ENCODE data around the gene KRTAP10-7.
"Not testable (repeated sequence)": the region's sequence is repeated elsewhere in the genome, so short reads cannot be mapped to it uniquely, and the experiment has no call there.

The KRTAP10-7 gene

GRCh38 chr21:44585892-44586291 is 14.5 kb upstream of the KRTAP10-7 start:
- TF ChIP-seq CTCF (IDR thresholded peaks at IDR 0.05; ENCODE audit: insufficient read depth, low read length, poor library complexity, severe bottlenecking), result no peak
- DNase-seq (ENCODE audit: extremely low read depth, insufficient read length), result no peak
- Histone ChIP-seq H3K27me3 (replicated peaks; ENCODE audit: control insufficient read depth, insufficient read depth, low read length) (no peaks in the 10 kb centered on the region), H3K36me3 (ENCODE audit: control insufficient read depth, insufficient read depth, low read length) (no peaks in the 10 kb centered on the region), H3K4me3 (replicated peaks; ENCODE audit: low read depth, low read length) (no peak overlapping the region)

- H3K27me3 ChIP-seq (replicated peaks; ENCODE audit: control insufficient read depth, insufficient read depth, low read length), result no peaks in the 10 kb centered on the region
- no peaks in the 10 kb centered on the region for H3K36me3 ChIP-seq (ENCODE audit: control insufficient read depth, insufficient read depth, low read length)
- H3K4me3 ChIP-seq (replicated peaks; ENCODE audit: low read depth, low read length), result no peak overlapping the region
- DNase-seq (ENCODE audit: extremely low read depth, insufficient read length), result no peak
- no peak for TF ChIP-seq CTCF (IDR thresholded peaks at IDR 0.05; ENCODE audit: insufficient read depth, low read length, poor library complexity, severe bottlenecking)
Observed at GRCh38 chr21:44589094-44589493, 11.3 kb upstream of the KRTAP10-7 start.

GRCh38 chr21:44589586-44590305 is 10.7 kb upstream of the KRTAP10-7 start:
- no peak for DNase-seq (ENCODE audit: extremely low read depth, insufficient read length)
- Histone ChIP-seq H3K4me3 (replicated peaks; ENCODE audit: low read depth, low read length) (no peak overlapping the region), H3K36me3 (ENCODE audit: control insufficient read depth, insufficient read depth, low read length) (no peaks in the 10 kb centered on the region), H3K27me3 (replicated peaks; ENCODE audit: control insufficient read depth, insufficient read depth, low read length) (no peaks in the 10 kb centered on the region)
- no peak for TF ChIP-seq CTCF (IDR thresholded peaks at IDR 0.05; ENCODE audit: insufficient read depth, low read length, poor library complexity, severe bottlenecking)

GRCh38 chr21:44590311-44590721 is 10.1 kb upstream of the KRTAP10-7 start:
- Histone ChIP-seq H3K36me3 (ENCODE audit: control insufficient read depth, insufficient read depth, low read length) (no peaks in the 10 kb centered on the region), H3K27me3 (replicated peaks; ENCODE audit: control insufficient read depth, insufficient read depth, low read length) (no peaks in the 10 kb centered on the region), H3K4me3 (replicated peaks; ENCODE audit: low read depth, low read length) (no peak overlapping the region)
- no peak for TF ChIP-seq CTCF (IDR thresholded peaks at IDR 0.05; ENCODE audit: insufficient read depth, low read length, poor library complexity, severe bottlenecking)
- DNase-seq (ENCODE audit: extremely low read depth, insufficient read length), result no peak

- H3K4me3 ChIP-seq (replicated peaks; ENCODE audit: low read depth, low read length); DNase-seq (ENCODE audit: extremely low read depth, insufficient read length); H3K36me3 ChIP-seq (ENCODE audit: control insufficient read depth, insufficient read depth, low read length); H3K27me3 ChIP-seq (replicated peaks; ENCODE audit: control insufficient read depth, insufficient read depth, low read length): not testable (repeated sequence)
Observed at GRCh38 chr21:44590897-44591800, 9.2 kb upstream of the KRTAP10-7 start.

- DNase-seq (ENCODE audit: extremely low read depth, insufficient read length), result not testable (repeated sequence)
Observed at GRCh38 chr21:44591801-44592130, 8.6 kb upstream of the KRTAP10-7 start.

More at GRCh38 chr21:44591801-44592130, 8.6 kb upstream of the KRTAP10-7 start:
- not testable (repeated sequence) for H3K27me3 ChIP-seq (replicated peaks; ENCODE audit: control insufficient read depth, insufficient read depth, low read length); H3K36me3 ChIP-seq (ENCODE audit: control insufficient read depth, insufficient read depth, low read length); H3K4me3 ChIP-seq (replicated peaks; ENCODE audit: low read depth, low read length)

Data from GM06990 (cell line).